ENCODE measurements around the gene SPTBN1.

Gene SPTBN1

GRCh38 chr2:54667726-54668650 is 211.9 kb downstream of the SPTBN1 start:
- DNase-seq (ENCODE audit: low read depth in 1 of 2, low spot score in 1 of 2), result no peak

- no peak for DNase-seq (ENCODE audit: low read depth in 1 of 2, low spot score in 1 of 2)
These were observed 212.6 kb downstream of the SPTBN1 start for GRCh38 chr2:54668711-54669110.

- no peak for DNase-seq (ENCODE audit: low read depth in 1 of 2, low spot score in 1 of 2)
These were observed 213.8 kb downstream of the SPTBN1 start for GRCh38 chr2:54669677-54670484.

GRCh38 chr2:54670485-54671009 is 214.4 kb downstream of the SPTBN1 start:
- DNase-seq (ENCODE audit: low read depth in 1 of 2, low spot score in 1 of 2), result no peak

- no peak for DNase-seq (ENCODE audit: low read depth in 1 of 2, low spot score in 1 of 2)
These were observed 214.9 kb downstream of the SPTBN1 start for GRCh38 chr2:54671010-54671409.

GRCh38 chr2:54671875-54672589 is 215.9 kb downstream of the SPTBN1 start:
- no peak for DNase-seq (ENCODE audit: low read depth in 1 of 2, low spot score in 1 of 2)

GRCh38 chr2:54672590-54673456 is 216.7 kb downstream of the SPTBN1 start:
- DNase-seq (ENCODE audit: low read depth in 1 of 2, low spot score in 1 of 2), result no peak

GRCh38 chr2:54673501-54673998 is 217.4 kb downstream of the SPTBN1 start:
- no peak for DNase-seq (ENCODE audit: low read depth in 1 of 2, low spot score in 1 of 2)

GRCh38 chr2:54675281-54675680 is 219.2 kb downstream of the SPTBN1 start:
- no peak for DNase-seq (ENCODE audit: low read depth in 1 of 2, low spot score in 1 of 2)

GRCh38 chr2:54675738-54676137 is 219.6 kb downstream of the SPTBN1 start:
- no peak for DNase-seq (ENCODE audit: low read depth in 1 of 2, low spot score in 1 of 2)

GRCh38 chr2:54676656-54677055 is 220.5 kb downstream of the SPTBN1 start:
- no peak for DNase-seq (ENCODE audit: low read depth in 1 of 2, low spot score in 1 of 2)

GRCh38 chr2:54677476-54678265 is 221.5 kb downstream of the SPTBN1 start:
- DNase-seq (ENCODE audit: low read depth in 1 of 2, low spot score in 1 of 2), result no peak

GRCh38 chr2:54678719-54679118 is 222.6 kb downstream of the SPTBN1 start:
- DNase-seq (ENCODE audit: low read depth in 1 of 2, low spot score in 1 of 2), result no peak

GRCh38 chr2:54680397-54681041 is 224.4 kb downstream of the SPTBN1 start:
- DNase-seq (ENCODE audit: low read depth in 1 of 2, low spot score in 1 of 2), result no peak

GRCh38 chr2:54681416-54681815 is 225.3 kb downstream of the SPTBN1 start:
- no peak for DNase-seq (ENCODE audit: low read depth in 1 of 2, low spot score in 1 of 2)

- no peak for DNase-seq (ENCODE audit: low read depth in 1 of 2, low spot score in 1 of 2)
These were observed 227.5 kb downstream of the SPTBN1 start for GRCh38 chr2:54683596-54683995.

GRCh38 chr2:54685263-54685775 is 229.2 kb downstream of the SPTBN1 start:
- DNase-seq (ENCODE audit: low read depth in 1 of 2, low spot score in 1 of 2), result no peak

GRCh38 chr2:54687595-54688152 is 231.5 kb downstream of the SPTBN1 start:
- no peak for DNase-seq (ENCODE audit: low read depth in 1 of 2, low spot score in 1 of 2)

Data from activated T-helper 1 cell treated with anti-CD3 and anti-CD28 coated beads, Interleukin-2, amount 50 U/mL, for 16 hours (primary cell).